Fibroblast of lung (primary cell): ENCODE data around the gene RTN4.

Source experiments
- CTCF ChIP-seq, 2 donors: IDR thresholded peaks in 1 of 2; conservative IDR thresholded peaks in 1 of 2; 1 replicate in 1 of 2; 2 replicates in 1 of 2; pipeline ENCODE4 v1.5.1; 2011 to 2012; ENCODE audit warnings: low read length in 2 of 2, control low read depth in 1 of 2, inconsistent platforms in 1 of 2, low read depth in 1 of 2, mild to moderate bottlenecking in 1 of 2
- EZH2 ChIP-seq: IDR thresholded peaks from 2 replicates; pipeline ENCODE4 v1.5.1; 2012; ENCODE audit warnings: low read length, control low read depth, mild to moderate bottlenecking; ENCODE audit errors: missing control alignments

GRCh38 chr2:54956111-54956627, 94.1 kb downstream of the RTN4 start:
- TF ChIP-seq CTCF (conservative IDR thresholded peaks at IDR 0.05 in 1 of 2, IDR thresholded peaks at IDR 0.05 in 1 of 2; ENCODE audit: low read depth in 1 of 2, low read length in 2 of 2) (no peak), EZH2 (no peak)
